A549 (cell line): ENCODE measurements around the gene SYDE1.

Source experiments
- CEBPB ChIP-seq, 2 experiments: fragments of >200 bp in 1 of 2; sonication (Bioruptor Twin) in 1 of 2; formaldehyde crosslinking in 1 of 2; IDR thresholded peaks; 2 replicates each; pipeline ENCODE4 v1.6.1; 2012 to 2016
- CHD2 ChIP-seq: fragments of 150-350 bp; IDR thresholded peaks from 2 replicates; pipeline ENCODE4 v1.6.1; 2014; ENCODE audit warnings: low read length; ENCODE audit not compliant: partially characterized antibody
- CTCF ChIP-seq: fragments of >200 bp; sonication (Bioruptor Twin); formaldehyde crosslinking; IDR thresholded peaks from 3 replicates; pipeline ENCODE4 v1.5.1; 2016
- EHF ChIP-seq: fragments of 250-450 bp; sonication (Bioruptor Pico); IDR thresholded peaks from 2 replicates; pipeline ENCODE4 v1.5.0; 2020; ENCODE audit warnings: mild to moderate bottlenecking
- HDAC2 ChIP-seq: fragments of 200-600 bp; sonication (generic); IDR thresholded peaks from 2 replicates; pipeline ENCODE4 v1.6.1; 2016
- MYC ChIP-seq: IDR thresholded peaks from 2 replicates; pipeline ENCODE4 v1.6.1; 2012; ENCODE audit warnings: mild to moderate bottlenecking, inconsistent platforms, low read length, improper control_type of control experiment, borderline replicate concordance
- NPAS2 ChIP-seq: fragments of 250-450 bp; sonication (Bioruptor Pico); IDR thresholded peaks from 2 replicates; pipeline ENCODE4 v1.8.0; 2022; ENCODE audit warnings: mild to moderate bottlenecking, moderate library complexity, borderline replicate concordance
- RARB ChIP-seq: fragments of 250-450 bp; sonication (Bioruptor Pico); IDR thresholded peaks from 2 replicates; pipeline ENCODE4 v1.8.0; 2021; ENCODE audit warnings: mild to moderate bottlenecking, moderate library complexity
- REST ChIP-seq: fragments of 200-600 bp; sonication (generic); IDR thresholded peaks from 2 replicates; pipeline ENCODE4 v1.6.1; 2016; ENCODE audit warnings: antibody characterized with exemption, mild to moderate bottlenecking, moderate library complexity
- SMC3 ChIP-seq: fragments of >200 bp; sonication (Bioruptor Twin); formaldehyde crosslinking; IDR thresholded peaks from 3 replicates; pipeline ENCODE4 v1.6.1; 2018; ENCODE audit warnings: inconsistent platforms
- TP53 ChIP-seq: fragments of 250-450 bp; sonication (Bioruptor Pico); IDR thresholded peaks from 2 replicates; pipeline ENCODE4 v1.5.0; 2021; ENCODE audit warnings: mild to moderate bottlenecking, moderate library complexity
- USF2 ChIP-seq: fragments of 450-650 bp; IDR thresholded peaks from 2 replicates; pipeline ENCODE4 v1.6.1; 2014; ENCODE audit warnings: antibody characterized with exemption

GRCh38 chr19:15155296-15155695 lies 48.1 kb downstream of the SYDE1 start:
- TF ChIP-seq CTCF (no peak), CEBPB (IDR thresholded peaks at IDR 0.05) (no peak), USF2 (no peak), NPAS2 (CRISPR knock-in tag) (no peak), SMC3 (no peak), RARB (CRISPR knock-in tag) (no peak), CHD2 (no peak), MYC (no peak), REST (no peak), HDAC2 (no peak), TP53 (CRISPR knock-in tag) (no peak), EHF (CRISPR knock-in tag) (no peak)
